Measurements from ENCODE around the gene TMED7.

GRCh38 chr5:115639377-115639776 lies 13.5 kb upstream of the TMED7 start:
- TF ChIP-seq REST (IDR thresholded peaks at IDR 0.05; ENCODE audit: insufficient replicate concordance, low read depth) (no peak), CTCF (IDR thresholded peaks at IDR 0.05; ENCODE audit: insufficient read depth, low read length) (no peak)

All from HL-60 (cell line).